NT2/D1 (cell line): ENCODE data around the gene LILRB4.

ENCODE experiments used
- YY1 ChIP-seq: IDR thresholded peaks from 2 replicates; pipeline ENCODE4 v1.6.1; 2011; ENCODE audit not compliant: insufficient read length, insufficient read depth
- ZNF274 ChIP-seq: IDR thresholded peaks from 2 replicates; pipeline ENCODE4 v1.6.1; 2011; ENCODE audit warnings: mild to moderate bottlenecking, low read depth, low read length

- TF ChIP-seq YY1: no peak
- TF ChIP-seq ZNF274: no peak
These were observed at the start of gene LILRB4 for GRCh38 chr19:54662730-54663129.
